KBM-7 (cell line): Measurements from ENCODE around the gene NFIA.

Source experiments
- DNase-seq: peaks from one replicate; pipeline ENCODE4 v3.0.0-alpha.2; 2015
- in situ Hi-C: fragments of 300-500 bp; cut with MboI; formaldehyde crosslinking; loops from 2 replicates; pipeline ENCODE4 v1.14.3; 2020; ENCODE audit warnings: low sequenced_read_pairs, low pct_unique_long_range_greater_than_20kb, mixed read lengths

Gene NFIA

GRCh38 chr1:61250933-61251332, 168.6 kb downstream of the NFIA start:
- in situ Hi-C loops, result no loop called here
- no peak for DNase-seq

GRCh38 chr1:61253059-61253735, 170.8 kb downstream of the NFIA start:
- in situ Hi-C loops, result no loop called here

GRCh38 chr1:61253912-61254633, 171.7 kb downstream of the NFIA start:
- DNase-seq, result peak; percentile 29
- in situ Hi-C loops, result no loop called here

More at GRCh38 chr1:61253059-61253735, 170.8 kb downstream of the NFIA start:
- DNase-seq, result peak; percentile 53

- in situ Hi-C loops, result no loop called here
- DNase-seq, result no peak
Measured at GRCh38 chr1:61254634-61255357, 172.4 kb downstream of the NFIA start.

GRCh38 chr1:61255358-61255703, 173.0 kb downstream of the NFIA start:
- peak; percentile 49 for DNase-seq
- in situ Hi-C loops, result no loop called here

- in situ Hi-C loops, result no loop called here
- no peak for DNase-seq
Measured at GRCh38 chr1:61259379-61260148, 177.2 kb downstream of the NFIA start.

- in situ Hi-C loops, result no loop called here
- DNase-seq, result no peak
Measured at GRCh38 chr1:61260171-61260570, 177.8 kb downstream of the NFIA start.

GRCh38 chr1:61261595-61261994, 179.2 kb downstream of the NFIA start:
- in situ Hi-C loops, result no loop called here
- no peak for DNase-seq

- in situ Hi-C loops, result no loop called here
- DNase-seq, result no peak
Measured at GRCh38 chr1:61263905-61264824, 181.8 kb downstream of the NFIA start.

GRCh38 chr1:61264825-61265242, 182.5 kb downstream of the NFIA start:
- DNase-seq, result no peak
- in situ Hi-C loops, result no loop called here

GRCh38 chr1:61265665-61266064, 183.3 kb downstream of the NFIA start:
- no peak for DNase-seq
- in situ Hi-C loops, result no loop called here

GRCh38 chr1:61266738-61267137, 184.4 kb downstream of the NFIA start:
- in situ Hi-C loops, result no loop called here
- DNase-seq, result no peak

- DNase-seq, result no peak
- in situ Hi-C loops, result no loop called here
Measured at GRCh38 chr1:61268546-61269240, 186.3 kb downstream of the NFIA start.

- in situ Hi-C loops, result no loop called here
- DNase-seq, result no peak
Measured at GRCh38 chr1:61269602-61270001, 187.2 kb downstream of the NFIA start.

GRCh38 chr1:61270107-61270506, 187.7 kb downstream of the NFIA start:
- DNase-seq, result no peak
- in situ Hi-C loops, result no loop called here

- DNase-seq, result no peak
- in situ Hi-C loops, result no loop called here
Measured at GRCh38 chr1:61270761-61271411, 188.5 kb downstream of the NFIA start.

- in situ Hi-C loops, result no loop called here
- DNase-seq, result no peak
Measured at GRCh38 chr1:61271412-61271789, 189.0 kb downstream of the NFIA start.
